ENCODE data around the gene PWWP2B. TPM values are rescaled to one million over a fixed set of nuclear protein-coding genes. Genes with fewer than 3 reads are reported as not detected.

Gene PWWP2B
- total and polyA plus RNA-seq, 9 of the 15 experiments (the other 6 are each of a cell fraction or from before 2014, with no cell fraction given) = 0.07 to 9.2 (median 1.6) TPM; not detected in 1

DNA sequence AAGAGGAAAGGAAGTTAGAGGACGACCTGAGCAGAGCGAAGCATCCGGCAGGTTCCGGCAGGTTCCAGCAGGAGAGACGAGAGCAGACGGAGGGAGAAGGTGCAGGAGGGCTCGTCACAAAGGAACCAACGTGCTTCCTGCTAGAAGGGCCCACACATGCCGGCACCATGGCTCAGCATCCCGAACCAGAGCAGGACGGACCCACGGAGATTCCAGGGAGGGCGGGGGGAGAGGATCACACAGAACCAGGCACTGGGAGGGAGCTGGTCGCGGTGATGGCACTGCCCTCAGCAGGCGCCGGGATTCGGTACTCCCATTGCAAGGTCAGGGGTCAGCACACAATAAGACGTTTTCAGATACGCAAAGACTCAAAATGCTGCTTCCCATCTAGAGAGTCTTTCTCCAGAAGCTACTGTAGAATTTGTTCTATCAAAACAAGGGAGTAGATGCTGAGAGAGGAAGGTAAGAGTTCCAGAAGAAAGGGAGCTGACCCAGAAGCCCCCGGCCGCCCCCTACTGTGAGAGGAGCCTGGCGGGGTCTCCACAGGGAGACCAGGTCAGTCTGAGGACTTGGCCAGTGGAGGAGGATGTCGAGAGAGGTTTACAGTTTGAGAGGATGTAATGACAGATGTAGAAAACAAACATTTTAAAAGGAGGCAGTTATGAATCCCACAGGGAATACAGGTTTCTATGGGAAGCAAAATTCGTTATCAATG is 23.6 kb upstream of the PWWP2B start:
- intact Hi-C loops (cut with micrococcal nuclease) = no loop called here
- no peak for TF ChIP-seq SRSF9 (IDR thresholded peaks at IDR 0.05; ENCODE audit: borderline replicate concordance, low read depth, low read length)
- no peak for TF ChIP-seq PRMT5 (CRISPR knock-in tag; IDR thresholded peaks at IDR 0.05)
- TF ChIP-seq EWSR1 (IDR thresholded peaks at IDR 0.05; ENCODE audit: borderline replicate concordance, low read depth, partially characterized antibody) = no peak
- TF ChIP-seq, protein P1, sequence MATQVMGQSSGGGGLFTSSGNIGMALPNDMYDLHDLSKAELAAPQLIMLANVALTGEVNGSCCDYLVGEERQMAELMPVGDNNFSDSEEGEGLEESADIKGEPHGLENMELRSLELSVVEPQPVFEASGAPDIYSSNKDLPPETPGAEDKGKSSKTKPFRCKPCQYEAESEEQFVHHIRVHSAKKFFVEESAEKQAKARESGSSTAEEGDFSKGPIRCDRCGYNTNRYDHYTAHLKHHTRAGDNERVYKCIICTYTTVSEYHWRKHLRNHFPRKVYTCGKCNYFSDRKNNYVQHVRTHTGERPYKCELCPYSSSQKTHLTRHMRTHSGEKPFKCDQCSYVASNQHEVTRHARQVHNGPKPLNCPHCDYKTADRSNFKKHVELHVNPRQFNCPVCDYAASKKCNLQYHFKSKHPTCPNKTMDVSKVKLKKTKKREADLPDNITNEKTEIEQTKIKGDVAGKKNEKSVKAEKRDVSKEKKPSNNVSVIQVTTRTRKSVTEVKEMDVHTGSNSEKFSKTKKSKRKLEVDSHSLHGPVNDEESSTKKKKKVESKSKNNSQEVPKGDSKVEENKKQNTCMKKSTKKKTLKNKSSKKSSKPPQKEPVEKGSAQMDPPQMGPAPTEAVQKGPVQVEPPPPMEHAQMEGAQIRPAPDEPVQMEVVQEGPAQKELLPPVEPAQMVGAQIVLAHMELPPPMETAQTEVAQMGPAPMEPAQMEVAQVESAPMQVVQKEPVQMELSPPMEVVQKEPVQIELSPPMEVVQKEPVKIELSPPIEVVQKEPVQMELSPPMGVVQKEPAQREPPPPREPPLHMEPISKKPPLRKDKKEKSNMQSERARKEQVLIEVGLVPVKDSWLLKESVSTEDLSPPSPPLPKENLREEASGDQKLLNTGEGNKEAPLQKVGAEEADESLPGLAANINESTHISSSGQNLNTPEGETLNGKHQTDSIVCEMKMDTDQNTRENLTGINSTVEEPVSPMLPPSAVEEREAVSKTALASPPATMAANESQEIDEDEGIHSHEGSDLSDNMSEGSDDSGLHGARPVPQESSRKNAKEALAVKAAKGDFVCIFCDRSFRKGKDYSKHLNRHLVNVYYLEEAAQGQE (IDR thresholded peaks at IDR 0.05; ENCODE audit: borderline replicate concordance) = no peak
- TF ChIP-seq, protein P1 (CRISPR knock-in tag; IDR thresholded peaks at IDR 0.05; ENCODE audit: low read depth) = no peak
- TF ChIP-seq, protein P2, sequence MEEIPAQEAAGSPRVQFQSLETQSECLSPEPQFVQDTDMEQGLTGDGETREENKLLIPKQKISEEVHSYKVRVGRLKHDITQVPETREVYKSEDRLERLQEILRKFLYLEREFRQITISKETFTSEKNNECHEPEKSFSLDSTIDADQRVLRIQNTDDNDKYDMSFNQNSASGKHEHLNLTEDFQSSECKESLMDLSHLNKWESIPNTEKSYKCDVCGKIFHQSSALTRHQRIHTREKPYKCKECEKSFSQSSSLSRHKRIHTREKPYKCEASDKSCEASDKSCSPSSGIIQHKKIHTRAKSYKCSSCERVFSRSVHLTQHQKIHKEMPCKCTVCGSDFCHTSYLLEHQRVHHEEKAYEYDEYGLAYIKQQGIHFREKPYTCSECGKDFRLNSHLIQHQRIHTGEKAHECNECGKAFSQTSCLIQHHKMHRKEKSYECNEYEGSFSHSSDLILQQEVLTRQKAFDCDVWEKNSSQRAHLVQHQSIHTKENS (CRISPR knock-in tag; IDR thresholded peaks at IDR 0.05) = no peak
- TF ChIP-seq NCOA1 (IDR thresholded peaks at IDR 0.05; ENCODE audit: low read depth) = no peak
- TF ChIP-seq ZSCAN29 (IDR thresholded peaks at IDR 0.05) = no peak
- TF ChIP-seq, protein P3, sequence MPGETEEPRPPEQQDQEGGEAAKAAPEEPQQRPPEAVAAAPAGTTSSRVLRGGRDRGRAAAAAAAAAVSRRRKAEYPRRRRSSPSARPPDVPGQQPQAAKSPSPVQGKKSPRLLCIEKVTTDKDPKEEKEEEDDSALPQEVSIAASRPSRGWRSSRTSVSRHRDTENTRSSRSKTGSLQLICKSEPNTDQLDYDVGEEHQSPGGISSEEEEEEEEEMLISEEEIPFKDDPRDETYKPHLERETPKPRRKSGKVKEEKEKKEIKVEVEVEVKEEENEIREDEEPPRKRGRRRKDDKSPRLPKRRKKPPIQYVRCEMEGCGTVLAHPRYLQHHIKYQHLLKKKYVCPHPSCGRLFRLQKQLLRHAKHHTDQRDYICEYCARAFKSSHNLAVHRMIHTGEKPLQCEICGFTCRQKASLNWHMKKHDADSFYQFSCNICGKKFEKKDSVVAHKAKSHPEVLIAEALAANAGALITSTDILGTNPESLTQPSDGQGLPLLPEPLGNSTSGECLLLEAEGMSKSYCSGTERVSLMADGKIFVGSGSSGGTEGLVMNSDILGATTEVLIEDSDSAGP (CRISPR knock-in tag; IDR thresholded peaks at IDR 0.05) = no peak
- no peak for TF ChIP-seq ZNF347 (CRISPR knock-in tag; IDR thresholded peaks at IDR 0.05; ENCODE audit: low read depth)
- Histone ChIP-seq H3K79me2 (ENCODE audit: control insufficient read depth, insufficient read depth, low read length) (no peaks in the 10 kb centered on the region), H3K4me1 (replicated peaks in 1 of 2; ENCODE audit: control insufficient read depth in 2 of 2, insufficient read depth in 2 of 2, low read length in 2 of 2) (peaks cover 0 to 10% of the 10 kb centered on the region in 2 experiments; a peak in 2 of 5 replicates), H3K27ac (ENCODE audit: extremely low read depth, low read depth, low read length) (no peak overlapping the region), H3K9ac (ENCODE audit: insufficient read depth in 1 of 2, low read depth in 2 of 2, low read length in 2 of 2) (no peak overlapping the region), H3K27me3 (ENCODE audit: control insufficient read depth in 2 of 2, insufficient read depth in 2 of 2, low read length in 2 of 2) (peaks cover 8 to 43% of the 10 kb centered on the region in 2 experiments; a peak in 3 of 5 replicates), H2AFZ (ENCODE audit: low read depth, low read length) (no peak overlapping the region), H4K20me1 (replicated peaks; ENCODE audit: control insufficient read depth, insufficient read depth, low read length) (no peaks in the 10 kb centered on the region), H3K36me3 (ENCODE audit: control insufficient read depth, insufficient read depth, low read length) (no peaks in the 10 kb centered on the region), H3K9me3 (replicated peaks; ENCODE audit: control insufficient read depth, insufficient read depth, low read depth, low read length) (no peaks in the 10 kb centered on the region), H3K4me2 (ENCODE audit: insufficient read depth, low read length) (no peak overlapping the region), H3K9me1 (ENCODE audit: control insufficient read depth, insufficient read depth, low read length) (no peaks in the 10 kb centered on the region), H3K4me3 (no peak overlapping the region)
- 11% methylated on average over 17 of the region's 25 CpGs for WGBS (ENCODE audit: insufficient coverage, low coverage, missing lambda C conversion rate)
- FAIRE-seq (no peak), DNase-seq (ENCODE audit: extremely low read depth in 1 of 4, low spot score in 3 of 4) (no peak), ATAC-seq (no peak)
- in situ Hi-C loops (cut with MboI) = no loop called here
- ChIA-PET POLR2A (interaction anchor here (0.6 kb wide), 1 partner anchor 194 kb away, joined by 4 read pairs; no protein-coding TSS in a partner anchor), CTCF (ENCODE audit: low intra/inter-chr PET ratio) (no interaction called here)
- BruUV-seq (replicated peaks) = no TSS peak

All from K562 (cell line).